Nephron (organoid): ENCODE measurements around the gene CELA2A.

Experiments
- H3K27ac Mint-ChIP-seq, 3 experiments: 2 replicates each; pipeline ENCODE4 v1.8.0; 2020; ENCODE audit warnings: mixed read lengths in 3 of 3, mild to moderate bottlenecking in 2 of 3, moderate library complexity in 1 of 3
- H3K27me3 Mint-ChIP-seq: 2 replicates; pipeline ENCODE4 v1.8.0; 2021; ENCODE audit warnings: low read depth, mild to moderate bottlenecking, moderate library complexity, mixed read lengths
- H3K36me3 Mint-ChIP-seq: 2 replicates; pipeline ENCODE4 v1.8.0; 2020; ENCODE audit warnings: low read depth, mixed read lengths
- H3K4me1 Mint-ChIP-seq: 2 replicates; pipeline ENCODE4 v1.8.0; 2020; ENCODE audit warnings: mixed read lengths
- H3K4me3 Mint-ChIP-seq, 3 experiments: 2 replicates each; pipeline ENCODE4 v1.8.0; 2020; ENCODE audit warnings: mild to moderate bottlenecking in 3 of 3, mixed read lengths in 3 of 3, moderate library complexity in 2 of 3
- H3K9me3 Mint-ChIP-seq: 2 replicates; pipeline ENCODE4 v1.8.0; 2020; ENCODE audit warnings: mixed read lengths
- TF ChIP-seq, protein P1 (sequence below), 3 experiments: fragments of 200-600 bp; sonication (generic); IDR thresholded peaks; one replicate each; pipeline ENCODE4 v1.5.0; 2021; ENCODE audit warnings: antibody characterized with exemption in 3 of 3; ENCODE audit not compliant: unreplicated experiment in 3 of 3

Gene CELA2A

GRCh38 chr1:15414445-15414983 lies 42.0 kb upstream of the CELA2A start:
- no peak overlapping the region for H3K27ac Mint-ChIP-seq
- peaks cover 23% of the 10 kb centered on the region for H3K27me3 Mint-ChIP-seq
- no peaks in the 10 kb centered on the region for H3K9me3 Mint-ChIP-seq
- no peaks in the 10 kb centered on the region for H3K36me3 Mint-ChIP-seq
- peaks cover 32% of the 10 kb centered on the region for H3K4me1 Mint-ChIP-seq
- TF ChIP-seq, protein P1, sequence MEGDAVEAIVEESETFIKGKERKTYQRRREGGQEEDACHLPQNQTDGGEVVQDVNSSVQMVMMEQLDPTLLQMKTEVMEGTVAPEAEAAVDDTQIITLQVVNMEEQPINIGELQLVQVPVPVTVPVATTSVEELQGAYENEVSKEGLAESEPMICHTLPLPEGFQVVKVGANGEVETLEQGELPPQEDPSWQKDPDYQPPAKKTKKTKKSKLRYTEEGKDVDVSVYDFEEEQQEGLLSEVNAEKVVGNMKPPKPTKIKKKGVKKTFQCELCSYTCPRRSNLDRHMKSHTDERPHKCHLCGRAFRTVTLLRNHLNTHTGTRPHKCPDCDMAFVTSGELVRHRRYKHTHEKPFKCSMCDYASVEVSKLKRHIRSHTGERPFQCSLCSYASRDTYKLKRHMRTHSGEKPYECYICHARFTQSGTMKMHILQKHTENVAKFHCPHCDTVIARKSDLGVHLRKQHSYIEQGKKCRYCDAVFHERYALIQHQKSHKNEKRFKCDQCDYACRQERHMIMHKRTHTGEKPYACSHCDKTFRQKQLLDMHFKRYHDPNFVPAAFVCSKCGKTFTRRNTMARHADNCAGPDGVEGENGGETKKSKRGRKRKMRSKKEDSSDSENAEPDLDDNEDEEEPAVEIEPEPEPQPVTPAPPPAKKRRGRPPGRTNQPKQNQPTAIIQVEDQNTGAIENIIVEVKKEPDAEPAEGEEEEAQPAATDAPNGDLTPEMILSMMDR (IDR thresholded peaks at IDR 0.05; ENCODE audit: unreplicated experiment in 3 of 3) = no peak
- no peak overlapping the region for H3K4me3 Mint-ChIP-seq

GRCh38 chr1:15417059-15417934 lies 39.2 kb upstream of the CELA2A start:
- peaks cover 3% of the 10 kb centered on the region for H3K36me3 Mint-ChIP-seq
- peaks cover 41% of the 10 kb centered on the region for H3K4me1 Mint-ChIP-seq
- no peaks in the 10 kb centered on the region for H3K9me3 Mint-ChIP-seq
- peaks cover 10% of the 10 kb centered on the region for H3K27me3 Mint-ChIP-seq
- no peak overlapping the region for H3K4me3 Mint-ChIP-seq
- TF ChIP-seq, protein P1 (IDR thresholded peaks at IDR 0.05; ENCODE audit: unreplicated experiment in 3 of 3) = no peak
- H3K27ac Mint-ChIP-seq = peak overlapping the region in 1 of 3 experiments; percentile 47

DNA sequence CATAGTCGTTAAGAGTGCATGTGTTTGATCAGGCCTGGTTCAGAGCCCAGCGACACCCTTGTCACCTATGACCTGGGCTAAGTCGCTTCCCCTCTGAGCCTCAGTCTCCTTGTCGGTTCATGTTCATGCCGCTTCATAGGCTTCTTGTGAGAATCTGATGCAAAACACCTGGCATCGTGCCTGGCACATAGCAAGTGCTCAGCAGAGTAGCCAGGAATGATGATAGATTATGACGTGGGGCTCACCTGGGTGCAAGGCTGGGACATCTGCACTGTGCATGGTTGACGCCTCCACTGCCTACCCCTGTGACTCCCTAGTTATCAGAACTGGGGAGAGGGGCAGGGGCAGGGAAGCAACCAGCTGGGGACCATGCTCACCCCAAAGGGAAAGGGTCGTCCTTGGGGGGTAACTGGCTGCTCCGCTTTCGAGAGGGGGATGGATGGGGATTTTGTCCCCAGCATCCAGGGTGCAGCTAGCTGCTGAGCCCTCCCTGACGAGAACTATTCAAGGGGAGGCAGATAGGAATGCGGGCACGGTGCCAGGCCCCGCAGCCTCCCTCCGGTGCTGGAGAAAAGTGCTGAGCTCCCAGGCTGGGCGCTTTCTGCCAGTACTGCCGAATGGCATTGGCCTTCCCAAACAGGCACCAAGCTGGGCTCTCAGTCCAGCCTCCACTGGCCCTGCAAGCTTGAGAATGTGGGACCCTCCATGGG lies 37.6 kb upstream of the CELA2A start:
- peaks cover 3% of the 10 kb centered on the region for H3K36me3 Mint-ChIP-seq
- H3K27me3 Mint-ChIP-seq = peaks cover 5% of the 10 kb centered on the region
- TF ChIP-seq, protein P1 (IDR thresholded peaks at IDR 0.05; ENCODE audit: unreplicated experiment in 3 of 3) = no peak
- H3K4me3 Mint-ChIP-seq = no peak overlapping the region
- H3K4me1 Mint-ChIP-seq = peaks cover 42% of the 10 kb centered on the region
- H3K9me3 Mint-ChIP-seq = no peaks in the 10 kb centered on the region
- no peak overlapping the region for H3K27ac Mint-ChIP-seq

GRCh38 chr1:15420853-15421465 lies 35.6 kb upstream of the CELA2A start:
- TF ChIP-seq, protein P1 (IDR thresholded peaks at IDR 0.05; ENCODE audit: unreplicated experiment in 3 of 3) = no peak
- no peak overlapping the region for H3K4me3 Mint-ChIP-seq
- H3K27me3 Mint-ChIP-seq = no peaks in the 10 kb centered on the region
- peak overlapping the region in 2 of 3 experiments; percentile 65 to 85 for H3K27ac Mint-ChIP-seq
- H3K36me3 Mint-ChIP-seq = peaks cover 3% of the 10 kb centered on the region
- H3K4me1 Mint-ChIP-seq = peaks cover 55% of the 10 kb centered on the region
- H3K9me3 Mint-ChIP-seq = no peaks in the 10 kb centered on the region

DNA sequence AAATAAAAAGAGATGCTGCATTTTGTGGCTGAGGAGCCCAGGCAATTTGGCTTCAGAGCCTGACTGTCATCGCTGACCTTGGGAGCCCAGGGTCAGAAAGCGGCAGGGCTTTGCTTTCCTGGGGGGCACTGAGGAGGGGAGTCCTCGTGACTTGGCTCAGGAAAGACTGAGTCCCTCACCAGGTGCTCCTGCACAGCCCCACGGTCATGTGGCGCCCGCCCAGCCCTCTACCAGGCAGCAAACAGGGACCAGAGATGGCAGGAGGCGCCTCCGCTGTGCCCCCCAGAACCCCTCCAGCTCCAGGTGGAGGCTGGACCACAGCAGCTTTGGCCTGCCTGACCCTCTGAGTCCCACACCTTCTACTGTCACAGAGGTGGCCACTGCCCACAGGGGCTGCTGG lies 33.7 kb upstream of the CELA2A start:
- TF ChIP-seq, protein P1 (IDR thresholded peaks at IDR 0.05; ENCODE audit: unreplicated experiment in 3 of 3) = no peak
- no peak overlapping the region for H3K27ac Mint-ChIP-seq
- no peak overlapping the region for H3K4me3 Mint-ChIP-seq
- no peaks in the 10 kb centered on the region for H3K9me3 Mint-ChIP-seq
- H3K4me1 Mint-ChIP-seq = peaks cover 61% of the 10 kb centered on the region
- H3K36me3 Mint-ChIP-seq = peaks cover 3% of the 10 kb centered on the region
- no peaks in the 10 kb centered on the region for H3K27me3 Mint-ChIP-seq
